Measurements from ENCODE around the gene LRCOL1. TPM values are rescaled to one million over a fixed set of nuclear protein-coding genes. Genes with fewer than 3 reads are reported as not detected.

LRCOL1 gene
- total RNA-seq, 1 donor: not detected

- Histone ChIP-seq H3K4me3 (ENCODE audit: low read length) (no peak overlapping the region), H3K9me3 (ENCODE audit: low read depth, low read length) (no peaks in the 10 kb centered on the region), H3K4me1 (ENCODE audit: insufficient read depth, low read length) (peaks cover 21% of the 10 kb centered on the region), H3K27me3 (ENCODE audit: insufficient read depth, low read length) (peaks cover 9% of the 10 kb centered on the region)
These were observed 54.7 kb downstream of the LRCOL1 start for GRCh38 chr12:132555686-132556085.

- no peak overlapping the region for H3K4me3 ChIP-seq (ENCODE audit: low read length)
- H3K4me1 ChIP-seq (ENCODE audit: insufficient read depth, low read length): peaks cover 17% of the 10 kb centered on the region
- peaks cover 9% of the 10 kb centered on the region for H3K27me3 ChIP-seq (ENCODE audit: insufficient read depth, low read length)
- no peaks in the 10 kb centered on the region for H3K9me3 ChIP-seq (ENCODE audit: low read depth, low read length)
These were observed 55.3 kb downstream of the LRCOL1 start for GRCh38 chr12:132554845-132555630.

Other genes with a start within 250 kb of the LRCOL1 start
- gene FBRSL1, start 120.4 kb downstream of the LRCOL1 start, total RNA-seq: 13.5 TPM
- gene P2RX2, start 8.2 kb upstream of the LRCOL1 start, total RNA-seq: 0.10 TPM
- gene POLE, start 76.8 kb upstream of the LRCOL1 start, total RNA-seq: 19.6 TPM
- 3.0 TPM for gene PXMP2, start 77.0 kb upstream of the LRCOL1 start, total RNA-seq
- 13.9 TPM for gene PGAM5, start 100.3 kb upstream of the LRCOL1 start, total RNA-seq
- 63.0 TPM for gene ANKLE2, start 151.2 kb upstream of the LRCOL1 start, total RNA-seq
- 21.9 TPM for gene GOLGA3, start 218.3 kb upstream of the LRCOL1 start, total RNA-seq

All from mononuclear cell (primary cell).